Heart left ventricle (tissue), 13 donors: ENCODE results near the gene PCDHA1.

ENCODE experiments used
- CTCF ChIP-seq, 12 donors: fragments of 200-600 bp; sonication (generic) in 4 of 12; IDR thresholded peaks; one replicate each; pipeline versions ENCODE4 v1.5.0 to v1.8.0; 2018 to 2022; ENCODE audit warnings: antibody characterized with exemption in 12 of 12, mild to moderate bottlenecking in 5 of 12
- POLR2A ChIP-seq, 2 donors: fragments of 450-650 bp; IDR thresholded peaks; one replicate each; pipeline ENCODE4 v1.6.1; 2017; ENCODE audit warnings: antibody characterized with exemption in 2 of 2, mild to moderate bottlenecking in 2 of 2, moderate library complexity in 2 of 2
- donor health status: ischemic (EF 13 %, LVEDD 7.1; RV severe dilation, severe dysfunction).
- donor health status: DM: no; HTN: yes; CAD: no.
- donor health status: DM: no; HTN: no; CAD: no.
- donor health status: ischemic (EF 25% LVEDD 6.9; RV normal size, moderate dysfunction).
- donor health status: ischemic (EF 25% LVEDD 5.7; RV mildly dilated, moderate dysfunction).
- donor health status: ischemic (EF 35%, LVEDD 5.7; RV mildly dilated, moderate dysfunction).
- donor health status: nonischemic (EF 11% LVEDD 7.7; RV severe dilation, severe dysfunction).
- donor health status: DM: yes; HTN: yes; CAD: no.
- donor health status: PGD.
- donor health status: ischemic (EF 29% LVEDD 5.4; RV normal size, mild dysfunction).
- donor health status: nonischemic (EF 23%, LVEDD 6.1; RV moderate dilation, normal function).

- no peak for TF ChIP-seq CTCF (IDR thresholded peaks at IDR 0.05)
- TF ChIP-seq POLR2A (IDR thresholded peaks at IDR 0.05), result no peak
Measured at GRCh38 chr5:140966293-140967225, 180.6 kb downstream of the PCDHA1 start, which contains the start of gene PCDHAC2.
